ENCODE measurements around the gene FAM168A.

DNA sequence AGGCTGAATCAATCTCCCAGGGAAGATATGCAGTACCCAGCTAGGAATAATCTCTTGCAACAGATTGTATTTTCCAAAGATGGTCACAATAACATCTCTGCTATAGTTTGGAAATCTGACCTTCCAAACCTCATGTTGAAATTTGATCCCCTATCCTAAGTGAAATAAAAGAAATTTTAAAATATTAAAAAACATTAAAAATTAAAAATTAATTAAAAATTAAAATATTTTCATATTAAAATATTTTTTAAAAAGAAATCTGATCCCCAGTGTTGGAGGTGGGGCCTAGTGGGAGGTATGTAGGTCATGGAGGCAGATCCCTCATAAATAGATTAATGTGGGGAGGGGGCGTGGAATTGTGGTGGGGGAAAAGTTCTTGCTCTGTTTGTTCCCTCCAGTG lies 79.7 kb downstream of the FAM168A start:
- TF ChIP-seq, protein P1, sequence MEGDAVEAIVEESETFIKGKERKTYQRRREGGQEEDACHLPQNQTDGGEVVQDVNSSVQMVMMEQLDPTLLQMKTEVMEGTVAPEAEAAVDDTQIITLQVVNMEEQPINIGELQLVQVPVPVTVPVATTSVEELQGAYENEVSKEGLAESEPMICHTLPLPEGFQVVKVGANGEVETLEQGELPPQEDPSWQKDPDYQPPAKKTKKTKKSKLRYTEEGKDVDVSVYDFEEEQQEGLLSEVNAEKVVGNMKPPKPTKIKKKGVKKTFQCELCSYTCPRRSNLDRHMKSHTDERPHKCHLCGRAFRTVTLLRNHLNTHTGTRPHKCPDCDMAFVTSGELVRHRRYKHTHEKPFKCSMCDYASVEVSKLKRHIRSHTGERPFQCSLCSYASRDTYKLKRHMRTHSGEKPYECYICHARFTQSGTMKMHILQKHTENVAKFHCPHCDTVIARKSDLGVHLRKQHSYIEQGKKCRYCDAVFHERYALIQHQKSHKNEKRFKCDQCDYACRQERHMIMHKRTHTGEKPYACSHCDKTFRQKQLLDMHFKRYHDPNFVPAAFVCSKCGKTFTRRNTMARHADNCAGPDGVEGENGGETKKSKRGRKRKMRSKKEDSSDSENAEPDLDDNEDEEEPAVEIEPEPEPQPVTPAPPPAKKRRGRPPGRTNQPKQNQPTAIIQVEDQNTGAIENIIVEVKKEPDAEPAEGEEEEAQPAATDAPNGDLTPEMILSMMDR (IDR thresholded peaks at IDR 0.05), result no peak
- TF ChIP-seq POLR2AphosphoS5 (IDR thresholded peaks at IDR 0.05; ENCODE audit: low read depth, low read length), result no peak
